Islet precursor cell (in vitro differentiated cells): Measurements from ENCODE around the gene FYB1.
A peak's percentile ranks its signal among the peaks of the same experiment; 100 is the strongest.

Source experiments
- DNase-seq: peaks from one replicate; pipeline ENCODE4 v3.0.0-alpha.2; 2018

Gene FYB1

DNA sequence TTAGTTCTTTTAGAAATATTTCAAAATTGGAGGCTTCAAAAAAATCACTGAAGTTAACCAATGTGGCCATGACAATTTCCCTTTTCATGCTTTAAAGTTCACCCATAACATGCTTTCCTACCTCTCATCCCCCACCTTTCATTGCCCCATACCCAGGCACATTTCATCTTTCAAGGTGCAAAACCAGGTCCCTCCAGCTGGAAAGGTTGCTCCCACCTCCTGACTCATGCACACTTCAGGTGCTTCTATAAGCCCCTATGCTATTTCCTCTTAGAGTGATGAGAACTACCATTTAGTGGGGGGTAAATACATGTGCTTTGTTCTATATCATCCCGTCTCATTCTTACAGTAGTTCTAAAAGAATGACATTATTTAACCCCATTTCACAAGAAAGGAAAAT lies 15.4 kb downstream of the FYB1 start:
- DNase-seq, result no peak

DNA sequence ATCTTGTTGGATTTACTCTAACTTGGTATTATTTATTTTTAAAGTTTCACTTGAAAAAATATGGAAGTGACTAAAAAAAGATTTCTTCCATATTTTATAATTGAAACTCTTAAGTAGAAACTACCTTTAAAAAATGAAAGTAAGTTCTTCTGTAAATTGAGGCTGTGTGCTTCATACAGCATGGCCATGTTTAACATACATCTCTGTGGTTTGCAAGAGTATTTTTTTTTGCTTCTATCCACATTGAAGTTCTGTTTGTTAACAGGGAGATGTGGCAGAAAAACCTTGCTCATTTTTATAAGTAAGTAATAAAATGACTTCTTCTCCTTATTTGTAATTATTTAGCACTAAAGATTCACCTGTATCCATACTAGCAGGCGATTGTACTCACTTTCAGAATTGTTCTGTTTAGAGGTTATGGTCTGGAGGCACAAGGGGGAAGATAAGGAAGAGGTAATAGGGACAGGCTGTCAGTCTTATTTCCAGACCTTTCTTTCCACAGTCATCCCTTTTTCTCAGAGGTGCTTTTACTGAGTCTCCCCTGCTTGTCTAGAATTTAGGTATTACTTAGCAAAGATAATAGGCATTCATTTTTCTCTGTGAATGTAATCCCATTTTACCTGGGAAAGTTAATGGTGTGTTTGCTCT lies 16.0 kb downstream of the FYB1 start:
- no peak for DNase-seq

- no peak for DNase-seq
Measured at GRCh38 chr5:39202597-39203274, 16.6 kb downstream of the FYB1 start.

DNA sequence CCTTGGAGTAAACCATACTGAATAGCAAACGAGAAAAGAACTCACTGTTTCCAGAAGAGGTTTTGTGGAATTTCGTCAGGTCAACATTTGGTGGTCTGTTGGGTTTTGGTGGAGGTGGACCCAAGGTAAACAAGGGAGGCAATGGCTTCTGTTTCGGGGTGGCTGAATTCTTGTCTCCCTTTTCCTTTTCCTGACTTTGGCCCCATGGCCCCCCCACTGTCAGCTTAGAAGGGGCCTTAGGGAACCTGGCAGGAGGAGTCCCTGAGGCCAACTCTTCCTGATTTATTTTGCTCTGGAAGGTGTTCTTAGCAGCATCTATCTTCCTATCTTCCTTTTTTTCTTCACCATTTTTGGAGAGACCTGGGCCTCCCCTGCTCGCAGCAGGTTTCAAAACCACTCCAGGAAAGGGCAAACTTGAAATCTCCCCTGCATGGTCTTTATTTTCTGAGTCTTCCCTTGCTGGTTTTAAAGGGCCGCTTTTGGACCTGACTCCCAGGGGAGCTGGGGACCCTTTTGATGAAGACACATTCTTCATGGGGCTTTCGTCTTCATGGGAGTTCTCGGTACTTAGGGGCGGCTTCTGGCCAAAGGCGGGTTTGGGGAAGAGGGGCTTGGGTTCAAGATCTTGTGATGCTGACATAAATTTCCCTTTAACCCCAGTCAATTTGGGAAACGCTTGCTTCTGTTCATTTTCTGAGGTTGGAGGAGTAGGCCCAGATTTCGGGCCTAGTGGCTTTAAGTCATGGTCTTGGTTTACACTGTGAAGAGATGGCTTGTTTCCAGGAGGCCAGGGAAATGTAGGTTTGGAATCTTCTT lies 17.4 kb downstream of the FYB1 start:
- no peak for DNase-seq

DNA sequence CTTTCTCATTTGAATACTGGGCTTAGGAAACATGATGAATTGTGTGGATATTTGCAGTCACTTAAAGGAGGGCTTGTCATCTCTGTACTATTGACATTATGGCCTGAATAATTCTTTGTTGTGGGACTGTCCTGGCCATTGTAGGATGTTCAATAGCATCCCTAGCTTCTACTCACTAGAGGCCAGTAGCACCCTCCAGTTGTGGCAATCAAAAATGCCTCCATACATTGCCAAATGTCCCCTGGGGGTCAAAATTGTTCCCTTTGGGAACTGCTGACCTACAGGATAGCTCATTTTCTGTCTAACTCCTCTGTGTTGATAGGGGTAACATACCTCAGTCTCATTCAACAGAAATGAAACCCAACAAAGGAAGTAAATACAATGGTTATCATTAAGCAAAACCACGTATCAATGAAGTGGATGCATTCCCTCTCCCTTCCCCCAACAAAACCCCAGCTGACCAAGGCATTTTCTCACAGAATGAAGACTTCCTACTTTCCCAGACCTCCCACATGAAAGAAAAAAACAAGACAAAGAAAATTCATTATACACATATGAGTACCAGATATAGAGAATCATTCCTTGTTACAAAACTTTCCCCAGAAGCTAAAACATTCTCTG lies 18.1 kb downstream of the FYB1 start:
- no peak for DNase-seq

GRCh38 chr5:39200081-39200480 lies 19.3 kb downstream of the FYB1 start:
- DNase-seq, result no peak

- no peak for DNase-seq
Measured at GRCh38 chr5:39199335-39199734, 20.0 kb downstream of the FYB1 start.

GRCh38 chr5:39198127-39198526 lies 21.2 kb downstream of the FYB1 start:
- DNase-seq, result no peak

DNA sequence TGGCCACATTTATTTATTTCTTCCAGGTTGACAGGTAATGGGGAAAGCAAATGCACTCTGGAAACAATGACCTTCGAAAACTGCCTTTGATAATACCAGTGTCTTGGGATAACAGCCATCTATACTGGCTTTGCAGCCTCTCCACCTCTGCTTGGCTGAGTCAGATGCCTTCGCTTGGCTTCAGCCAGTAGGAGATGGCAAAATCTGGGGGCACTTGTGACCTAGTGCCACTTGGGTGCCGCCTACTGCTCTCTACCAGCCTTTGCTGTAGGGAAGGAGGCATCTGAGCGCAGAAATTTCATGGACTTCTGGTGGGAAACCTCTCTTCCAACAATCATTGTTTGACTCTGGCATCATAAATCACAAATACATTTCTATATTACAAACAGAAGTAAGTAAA lies 21.8 kb downstream of the FYB1 start:
- no peak for DNase-seq

DNA sequence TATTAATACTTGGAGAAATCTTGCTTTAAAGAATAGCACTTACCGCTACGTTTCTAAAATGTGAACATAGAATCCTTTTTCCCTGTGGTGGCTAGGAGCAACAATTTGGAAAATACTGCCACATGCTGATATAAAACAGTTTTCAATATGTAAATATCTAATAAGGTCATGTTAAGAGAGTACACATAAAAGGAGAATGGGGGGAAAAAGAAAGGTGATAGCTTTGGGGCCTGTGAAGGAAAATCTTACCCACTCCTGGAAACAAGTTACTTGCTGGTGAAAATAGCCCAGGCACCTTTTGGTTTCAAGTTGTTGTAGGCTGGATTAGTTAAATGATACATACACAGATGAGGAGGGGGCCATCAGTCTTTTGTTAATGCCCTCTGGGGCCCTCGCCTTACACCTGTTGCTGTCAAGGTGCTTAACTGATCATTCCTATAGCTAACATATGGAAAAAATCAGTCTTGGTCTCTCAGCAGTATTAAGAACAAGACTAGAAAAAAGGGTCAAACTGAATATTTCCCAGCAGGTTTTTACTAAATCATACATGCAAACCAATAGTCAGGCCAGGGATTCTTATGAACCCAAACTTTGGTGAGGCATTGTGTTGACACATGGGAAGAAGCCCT lies 24.1 kb downstream of the FYB1 start:
- DNase-seq, result no peak

- DNase-seq, result peak; percentile 86
Measured at GRCh38 chr5:39194466-39195136, 24.8 kb downstream of the FYB1 start.

DNA sequence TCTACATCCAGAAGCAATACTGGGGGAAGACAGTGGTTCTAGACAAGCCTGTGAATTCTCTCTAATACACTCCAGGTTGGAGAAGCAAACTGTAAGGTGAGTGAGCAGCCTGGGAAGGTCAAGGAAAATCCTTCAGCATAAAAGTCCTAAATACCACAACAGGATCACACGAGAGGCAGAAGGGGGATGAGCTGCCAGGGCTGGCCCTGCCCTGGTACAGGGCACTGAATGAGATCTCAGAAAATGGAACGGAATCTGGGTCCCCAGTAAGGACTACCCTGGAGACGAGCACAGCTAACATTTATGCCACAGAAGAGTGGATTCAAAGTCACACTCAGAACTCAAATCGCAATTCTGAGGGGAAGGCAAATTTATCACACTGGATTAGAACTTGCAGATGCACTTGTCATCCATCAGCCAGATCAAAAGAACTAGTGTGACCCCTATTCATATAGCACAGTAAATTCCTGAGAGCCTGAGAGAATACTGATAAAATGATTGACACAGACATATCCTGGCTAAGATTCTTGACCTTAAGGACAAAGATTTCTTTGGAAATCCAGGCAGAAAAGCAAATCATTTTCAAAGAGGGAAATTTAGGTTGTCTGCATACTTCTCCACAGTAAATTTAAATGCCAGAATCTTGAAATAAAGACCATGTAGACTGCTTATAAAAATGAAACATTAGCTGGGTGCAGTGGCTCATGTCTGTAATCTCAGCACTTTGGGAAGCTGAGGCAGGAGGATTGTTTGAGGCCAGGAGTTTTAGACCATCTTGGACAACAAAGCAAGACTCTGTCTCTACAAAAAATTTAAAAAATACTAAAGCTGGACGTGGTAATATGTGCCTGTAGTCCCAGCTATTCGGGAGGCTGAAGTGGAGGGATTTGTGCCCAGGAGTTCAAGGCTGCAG lies 25.6 kb downstream of the FYB1 start:
- no peak for DNase-seq

- no peak for DNase-seq
Measured at GRCh38 chr5:39192450-39193160, 26.8 kb downstream of the FYB1 start.

DNA sequence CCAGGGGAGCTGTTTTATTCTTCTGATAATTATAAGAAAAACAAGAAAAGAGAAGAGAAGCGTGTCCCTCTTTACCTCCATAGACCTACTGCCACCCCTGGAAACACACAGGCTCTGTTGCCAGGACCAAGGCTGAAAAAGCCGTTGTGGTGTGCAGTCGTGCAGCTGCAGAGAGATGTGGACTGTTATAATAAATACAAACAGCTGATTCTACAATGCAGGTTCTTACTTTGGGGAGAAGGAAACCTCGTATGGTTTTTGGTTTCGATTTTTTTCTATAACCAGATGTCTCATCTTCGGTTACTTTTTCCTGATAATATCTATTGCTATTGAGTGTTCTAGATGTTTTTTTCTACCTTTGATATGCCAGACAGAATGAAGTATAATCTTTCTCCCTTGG lies 28.1 kb downstream of the FYB1 start:
- DNase-seq, result no peak

- DNase-seq, result no peak
Measured at GRCh38 chr5:39190311-39191102, 28.9 kb downstream of the FYB1 start.

DNA sequence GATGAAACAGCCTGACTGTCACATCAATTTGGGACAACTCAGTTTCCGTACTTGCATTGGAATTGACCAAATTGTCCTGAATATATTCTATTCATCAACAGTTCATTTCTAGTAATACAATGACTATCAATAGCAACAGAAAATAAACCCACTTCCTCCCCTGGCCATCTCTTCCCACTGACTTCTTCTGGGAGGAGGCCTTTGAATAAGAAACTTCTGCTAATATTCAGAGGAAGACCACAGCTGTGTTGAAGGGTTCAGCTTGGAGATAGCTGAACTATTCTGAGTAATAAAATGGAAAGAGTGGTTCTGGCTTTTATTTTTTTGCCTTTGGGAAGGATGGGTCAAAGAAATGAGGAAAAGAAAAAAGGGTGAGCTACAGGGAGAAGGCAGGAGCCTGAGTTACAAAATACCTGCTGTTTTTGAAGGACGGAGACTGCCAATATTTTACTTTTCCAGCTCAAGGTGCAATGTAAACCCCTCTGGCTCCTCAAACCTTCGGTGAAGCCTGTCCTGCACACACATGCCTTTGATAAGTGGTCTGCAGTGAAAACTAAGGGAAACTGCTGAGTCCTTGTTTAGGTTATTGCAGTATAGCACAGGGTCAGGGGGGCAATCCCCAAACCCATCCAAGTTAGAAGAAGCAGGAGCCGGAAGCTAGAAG lies 29.9 kb downstream of the FYB1 start:
- DNase-seq, result no peak

- no peak for DNase-seq
Measured at GRCh38 chr5:39187831-39188731, 31.3 kb downstream of the FYB1 start.
